Lung (tissue), 12 donors: Measurements from ENCODE around the gene PSMC4. TPM values are rescaled to one million over a fixed set of nuclear protein-coding genes. Genes with fewer than 3 reads are reported as not detected.

Experiments used
- ATAC-seq: fragments of 200-7000 bp; cut with Tn5 transposase; one replicate; pipeline ENCODE4 v1.9.1; 2020; ENCODE audit warnings: moderate number of reproducible peaks; ENCODE audit not compliant: insufficient read depth, low FRiP score
- DNase-seq, 3 donors: peaks; one replicate each; pipeline ENCODE4 v3.0.0-alpha.2; 2013 to 2017
- H3K27ac ChIP-seq, 2 donors: one replicate each; pipeline ENCODE4 v1.5.1; 2013; ENCODE audit warnings: mild to moderate bottlenecking in 2 of 2, moderate library complexity in 2 of 2, control low read depth in 1 of 2, inconsistent platforms in 1 of 2, low read depth in 1 of 2, low read length in 1 of 2
- H3K27me3 ChIP-seq, 3 donors: one replicate each; pipeline ENCODE4 v1.5.1; 2013; ENCODE audit warnings: low read length in 2 of 3; ENCODE audit not compliant: control insufficient read depth in 3 of 3, insufficient read depth in 3 of 3
- H3K36me3 ChIP-seq, 4 donors: one replicate each; pipeline ENCODE4 v1.5.1; 2013; ENCODE audit warnings: low read length in 4 of 4, mild to moderate bottlenecking in 1 of 4, moderate library complexity in 1 of 4; ENCODE audit not compliant: control insufficient read depth in 4 of 4, insufficient read depth in 4 of 4
- H3K4me1 ChIP-seq, 5 donors: one replicate each; pipeline ENCODE4 v1.5.1; 2013; ENCODE audit warnings: low read length in 5 of 5, mild to moderate bottlenecking in 2 of 5, moderate library complexity in 1 of 5; ENCODE audit not compliant: control insufficient read depth in 5 of 5, insufficient read depth in 5 of 5
- H3K4me3 ChIP-seq: one replicate; pipeline ENCODE4 v1.5.1; 2013; ENCODE audit warnings: mild to moderate bottlenecking, control low read depth, moderate library complexity
- H3K9ac ChIP-seq, 2 donors: one replicate each; pipeline ENCODE4 v1.5.1; 2013; ENCODE audit warnings: low read length in 2 of 2, control low read depth in 1 of 2; ENCODE audit not compliant: insufficient read depth in 1 of 2
- H3K9me3 ChIP-seq, 4 donors: one replicate each; pipeline ENCODE4 v1.5.1; 2013; ENCODE audit warnings: low read length in 3 of 4, mild to moderate bottlenecking in 1 of 4, moderate library complexity in 1 of 4; ENCODE audit not compliant: control insufficient read depth in 4 of 4, insufficient read depth in 3 of 4
- CTCF ChIP-seq: IDR thresholded peaks from 2 replicates; pipeline ENCODE4 v1.5.1; 2012; ENCODE audit warnings: mild to moderate bottlenecking; ENCODE audit errors: control extremely low read depth, extremely low read depth
- WGBS, 2 donors: extraction: QIAGEN DNeasy Blood & Tissue Kit; methylation state at CpG; one replicate each; pipeline ENCODE4 v1.1.7; 2013; 5-methylcytosine and 5-hydroxymethylcytosine counted together
- polyA plus RNA-seq, 2 donors: library from polyadenylated mRNA; stranded (reverse); fragments of 200-250 nt; gene quantifications; one replicate each; pipeline ENCODE4 v1.2.1, GENCODE V29; 2013
- total RNA-seq, 2 donors: library from RNA; depleted of rRNA in 1 of 2; stranded (reverse); fragments of >200 nt in 1 of 2; gene quantifications; one replicate each; pipeline ENCODE4 v1.2.1, GENCODE V29; 2014 to 2021
- donor health status: control.
- donor health status: control.
- donor health status: Bipolar disorder and iron deficiency.
- donor health status: healthy.
- donor health status: DM: yes; HTN: yes; CAD: no.

The PSMC4 gene
- total and polyA plus RNA-seq, 4 donors: 45.2 to 95.4 (median 87.2) TPM

- H3K27ac ChIP-seq: peak within 1 kb of the TSS; percentile 74 to 91
- H3K9me3 ChIP-seq: peaks cover 0 to 7% (median 2%) of the 10 kb centered on the region in 4 donors
- H3K27me3 ChIP-seq: no peaks in the 10 kb centered on the region
- ATAC-seq: peak; percentile 97
- H3K9ac ChIP-seq: peak within 1 kb of the TSS; percentile 60 to 91
- 5% methylated on average over 53 of the region's 53 CpGs for WGBS, 2 donors
- H3K4me1 ChIP-seq: peaks cover 0 to 8% (median 5%) of the 10 kb centered on the region in 5 donors
- DNase-seq: peak; percentile 90 to 93 (median 90)
- TF ChIP-seq CTCF: no peak
- peaks cover 0 to 11% (median 0%) of the 10 kb centered on the region in 4 donors for H3K36me3 ChIP-seq
- H3K4me3 ChIP-seq: peak within 1 kb of the TSS; percentile 84
Observed at GRCh38 chr19:39996811-39997637, 26.1 kb downstream of the PSMC4 start, which contains the start of gene ZNF546. ZNF546 (plus strand) TSS chr19:39997060; CDS start chr19:39998327, 1,267 bp downstream.

- Histone ChIP-seq H3K9ac (peak overlapping the region in 1 of 2 donors; percentile 91), H3K27me3 (no peaks in the 10 kb centered on the region), H3K36me3 (peaks cover 0 to 11% (median 2%) of the 10 kb centered on the region in 4 donors), H3K9me3 (peaks cover 0 to 7% (median 2%) of the 10 kb centered on the region in 4 donors), H3K27ac (peak overlapping the region; percentile 74 to 91), H3K4me1 (peaks cover 0 to 8% (median 5%) of the 10 kb centered on the region in 5 donors), H3K4me3 (peak overlapping the region; percentile 84)
- 78% methylated on average over 5 of the region's 5 CpGs for WGBS, 2 donors
- no peak for DNase-seq
- ATAC-seq: no peak
- no peak for TF ChIP-seq CTCF
Observed at GRCh38 chr19:39997638-39998216, 26.8 kb downstream of the PSMC4 start.

- 95 to 99% methylated on average over 4 of the region's 4 CpGs for WGBS, 2 donors
- H3K4me1 ChIP-seq: peaks cover 0 to 8% (median 5%) of the 10 kb centered on the region in 5 donors
- no peak overlapping the region for H3K27ac ChIP-seq
- peaks cover 0 to 9% (median 2%) of the 10 kb centered on the region in 4 donors for H3K36me3 ChIP-seq
- H3K9ac ChIP-seq: no peak overlapping the region
- ATAC-seq (no peak), DNase-seq (no peak)
- no peaks in the 10 kb centered on the region for H3K27me3 ChIP-seq
- peaks cover 0 to 6% (median 2%) of the 10 kb centered on the region in 4 donors for H3K9me3 ChIP-seq
- no peak overlapping the region for H3K4me3 ChIP-seq
- no peak for TF ChIP-seq CTCF
Observed at GRCh38 chr19:39998501-39998900, 27.5 kb downstream of the PSMC4 start.
